Loucy (cell line): ENCODE data around the gene C17orf107.

ENCODE experiments used
- EZH2phosphoT487 ChIP-seq: fragments of 200-600 bp; IDR thresholded peaks from 2 replicates; pipeline ENCODE4 v1.6.1; 2018; ENCODE audit warnings: antibody characterized with exemption, mild to moderate bottlenecking, moderate library complexity, borderline replicate concordance
- TF ChIP-seq, protein P1 (sequence below): fragments of 200-600 bp; sonication (generic); conservative IDR thresholded peaks from 2 replicates; pipeline ENCODE4 v1.5.1; 2014; ENCODE audit warnings: mild to moderate bottlenecking, antibody characterized with exemption, low read length

DNA sequence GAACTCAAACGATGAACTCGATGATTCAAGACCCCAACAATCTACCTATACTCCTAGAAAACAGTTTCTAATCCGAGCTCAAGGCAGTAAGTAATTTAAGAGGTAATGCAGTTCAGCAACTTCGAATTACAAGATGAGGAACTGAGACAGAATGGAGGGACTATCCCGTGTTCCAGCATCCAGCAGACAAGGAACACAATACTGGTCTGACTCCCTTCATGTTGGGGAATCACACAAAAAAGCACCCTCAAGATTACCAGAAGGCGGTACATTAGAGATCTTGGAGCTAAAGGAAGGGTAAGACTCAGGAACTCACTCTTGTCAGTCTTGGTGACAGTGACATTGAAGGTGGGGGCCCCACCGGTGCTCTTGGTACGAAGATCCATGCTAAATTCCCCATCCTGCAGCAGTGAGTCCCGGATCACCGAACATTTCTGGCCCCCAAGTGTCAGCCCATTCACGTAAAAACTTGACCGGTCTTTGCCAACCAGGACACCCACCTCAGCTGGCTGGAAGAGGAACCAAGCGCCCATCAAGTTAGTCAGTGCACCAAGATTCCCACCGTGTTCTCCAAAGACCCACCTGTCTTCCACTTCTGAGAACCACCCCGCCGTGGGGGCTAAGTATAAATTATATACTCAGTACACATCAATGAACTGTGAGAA lies 47.1 kb downstream of the C17orf107 start:
- TF ChIP-seq, protein P1, sequence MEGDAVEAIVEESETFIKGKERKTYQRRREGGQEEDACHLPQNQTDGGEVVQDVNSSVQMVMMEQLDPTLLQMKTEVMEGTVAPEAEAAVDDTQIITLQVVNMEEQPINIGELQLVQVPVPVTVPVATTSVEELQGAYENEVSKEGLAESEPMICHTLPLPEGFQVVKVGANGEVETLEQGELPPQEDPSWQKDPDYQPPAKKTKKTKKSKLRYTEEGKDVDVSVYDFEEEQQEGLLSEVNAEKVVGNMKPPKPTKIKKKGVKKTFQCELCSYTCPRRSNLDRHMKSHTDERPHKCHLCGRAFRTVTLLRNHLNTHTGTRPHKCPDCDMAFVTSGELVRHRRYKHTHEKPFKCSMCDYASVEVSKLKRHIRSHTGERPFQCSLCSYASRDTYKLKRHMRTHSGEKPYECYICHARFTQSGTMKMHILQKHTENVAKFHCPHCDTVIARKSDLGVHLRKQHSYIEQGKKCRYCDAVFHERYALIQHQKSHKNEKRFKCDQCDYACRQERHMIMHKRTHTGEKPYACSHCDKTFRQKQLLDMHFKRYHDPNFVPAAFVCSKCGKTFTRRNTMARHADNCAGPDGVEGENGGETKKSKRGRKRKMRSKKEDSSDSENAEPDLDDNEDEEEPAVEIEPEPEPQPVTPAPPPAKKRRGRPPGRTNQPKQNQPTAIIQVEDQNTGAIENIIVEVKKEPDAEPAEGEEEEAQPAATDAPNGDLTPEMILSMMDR = no peak
- TF ChIP-seq EZH2phosphoT487 = no peak
